BLaER1 treated with 17β-estradiol and CSF1 and Interleukin-3, amounts not matched to agents 10 nM and 100 nM (cell line): ENCODE results near the gene MMP15.
"Not testable (repeated sequence)": the region's sequence is repeated elsewhere in the genome, so short reads cannot be mapped to it uniquely, and the experiment has no call there.

Source experiments
- H3K27ac ChIP-seq, 11 experiments: shearing (Covaris generic); formaldehyde crosslinking; 2 replicates each; pipeline ENCODE4 v1.8.1; 2022
- H3K27me3 ChIP-seq, 11 experiments: shearing (Covaris generic); formaldehyde crosslinking; 2 replicates each; pipeline ENCODE4 v1.8.1; 2022
- H3K36me3 ChIP-seq, 11 experiments: shearing (Covaris generic); formaldehyde crosslinking; 2 replicates each; pipeline ENCODE4 v1.8.1; 2022
- H3K4me1 ChIP-seq, 10 experiments: shearing (Covaris generic); formaldehyde crosslinking; 2 replicates each; pipeline ENCODE4 v1.8.1; 2022
- H3K4me2 ChIP-seq, 11 experiments: shearing (Covaris generic); formaldehyde crosslinking; 2 replicates each; pipeline ENCODE4 v1.8.1; 2022
- H3K4me3 ChIP-seq, 10 experiments: shearing (Covaris generic); formaldehyde crosslinking; 2 replicates each; pipeline ENCODE4 v1.8.1; 2022
- H3K9ac ChIP-seq, 11 experiments: shearing (Covaris generic); formaldehyde crosslinking; 2 replicates each; pipeline ENCODE4 v1.8.1; 2022
- H3K9me3 ChIP-seq, 11 experiments: shearing (Covaris generic); formaldehyde crosslinking; replicated peaks in 1 of 11; 2 replicates each; pipeline ENCODE4 v1.8.1; 2022
- H4K20me1 ChIP-seq, 11 experiments: shearing (Covaris generic); formaldehyde crosslinking; 2 replicates each; pipeline ENCODE4 v1.8.1; 2022
- Cebpa-rat ChIP-seq, 11 experiments: shearing (Covaris generic); IDR thresholded peaks; 2 replicates each; pipeline ENCODE4 v1.8.1; 2022

MMP15 gene

GRCh38 chr16:58025351-58026138 is at the start of gene MMP15:
MMP15 (plus strand) TSS chr16:58025754; CDS start chr16:58026351, 597 bp downstream.
- no peak for TF ChIP-seq Cebpa-rat (IDR thresholded peaks at IDR 0.05)
- Histone ChIP-seq H4K20me1 (peaks cover 5 to 82% (median 46%) of the 10 kb centered on the region in 11 experiments; a peak in 21 of 22 replicates), H3K4me3 (peak within 1 kb of the TSS; percentile 62 to 72 (median 67)), H3K4me2 (peak within 1 kb of the TSS; percentile 88 to 100 (median 98)), H3K9me3 (no peaks in the 10 kb centered on the region), H3K27ac (no peak within 1 kb of the TSS), H3K27me3 (peaks cover 48 to 75% (median 64%) of the 10 kb centered on the region in 11 experiments), H3K4me1 (peaks cover 34 to 58% (median 43%) of the 10 kb centered on the region in 10 experiments), H3K9ac (peak within 1 kb of the TSS; percentile 43 to 73 (median 67)), H3K36me3 (peaks cover 0 to 16% (median 0%) of the 10 kb centered on the region in 11 experiments; a peak in 6 of 22 replicates)

- Histone ChIP-seq H3K4me1 (peaks cover 0 to 11% (median 7%) of the 10 kb centered on the region in 10 experiments; a peak in 10 of 20 replicates), H3K36me3 (no peaks in the 10 kb centered on the region), H3K9me3 (no peaks in the 10 kb centered on the region), H3K27me3 (no peaks in the 10 kb centered on the region), H4K20me1 (no peaks in the 10 kb centered on the region; a peak in 1 of 22 replicates), H3K4me3 (no peak overlapping the region), H3K9ac (no peak overlapping the region), H3K4me2 (no peak overlapping the region), H3K27ac (no peak overlapping the region)
- no peak for TF ChIP-seq Cebpa-rat (IDR thresholded peaks at IDR 0.05)
These were observed 49.2 kb upstream of the MMP15 start for GRCh38 chr16:57976331-57976796.

- Histone ChIP-seq H3K4me1 (peaks cover 0 to 4% (median 2%) of the 10 kb centered on the region in 10 experiments; a peak in 9 of 20 replicates), H3K27me3 (no peaks in the 10 kb centered on the region), H3K9me3 (no peaks in the 10 kb centered on the region), H3K4me2 (no peak overlapping the region), H4K20me1 (no peaks in the 10 kb centered on the region), H3K36me3 (no peaks in the 10 kb centered on the region), H3K27ac (no peak overlapping the region), H3K4me3 (no peak overlapping the region), H3K9ac (no peak overlapping the region)
- no peak for TF ChIP-seq Cebpa-rat (IDR thresholded peaks at IDR 0.05)
These were observed 48.0 kb upstream of the MMP15 start for GRCh38 chr16:57977418-57978069.

GRCh38 chr16:57978070-57978465 is 47.5 kb upstream of the MMP15 start:
- H3K4me3 ChIP-seq: not testable (repeated sequence)

GRCh38 chr16:57979006-57979585 is 46.5 kb upstream of the MMP15 start:
- no peaks in the 10 kb centered on the region for H3K27me3 ChIP-seq
- no peak overlapping the region for H3K4me3 ChIP-seq
- no peaks in the 10 kb centered on the region for H3K9me3 ChIP-seq
- peaks cover 0 to under 1% (median under 1%) of the 10 kb centered on the region in 10 experiments; a peak in 5 of 20 replicates for H3K4me1 ChIP-seq
- H3K9ac ChIP-seq: no peak overlapping the region
- no peak overlapping the region for H3K4me2 ChIP-seq
- no peak overlapping the region for H3K27ac ChIP-seq
- TF ChIP-seq Cebpa-rat (IDR thresholded peaks at IDR 0.05): no peak
- no peaks in the 10 kb centered on the region for H4K20me1 ChIP-seq
- H3K36me3 ChIP-seq: no peaks in the 10 kb centered on the region

More at GRCh38 chr16:57978070-57978465, 47.5 kb upstream of the MMP15 start:
- H3K9me3 ChIP-seq, H3K27me3 ChIP-seq, H3K4me1 ChIP-seq, H3K9ac ChIP-seq, H3K36me3 ChIP-seq, H3K27ac ChIP-seq, H4K20me1 ChIP-seq, H3K4me2 ChIP-seq: not testable (repeated sequence)

GRCh38 chr16:57981636-57982035 is 43.9 kb upstream of the MMP15 start:
- H4K20me1 ChIP-seq: no peaks in the 10 kb centered on the region
- H3K36me3 ChIP-seq: no peaks in the 10 kb centered on the region
- H3K4me2 ChIP-seq: no peak overlapping the region
- H3K4me3 ChIP-seq: no peak overlapping the region
- H3K27ac ChIP-seq: no peak overlapping the region
- TF ChIP-seq Cebpa-rat (IDR thresholded peaks at IDR 0.05): no peak
- H3K9me3 ChIP-seq: no peaks in the 10 kb centered on the region
- no peak overlapping the region for H3K9ac ChIP-seq
- H3K4me1 ChIP-seq: peaks cover 5 to 13% (median 7%) of the 10 kb centered on the region in 10 experiments; a peak in 17 of 20 replicates
- H3K27me3 ChIP-seq: no peaks in the 10 kb centered on the region

- H3K9me3 ChIP-seq: no peaks in the 10 kb centered on the region
- H3K27ac ChIP-seq: no peak overlapping the region
- peaks cover 5 to 13% (median 7%) of the 10 kb centered on the region in 10 experiments; a peak in 17 of 20 replicates for H3K4me1 ChIP-seq
- no peaks in the 10 kb centered on the region for H3K36me3 ChIP-seq
- no peak for TF ChIP-seq Cebpa-rat (IDR thresholded peaks at IDR 0.05)
- H4K20me1 ChIP-seq: no peaks in the 10 kb centered on the region
- no peaks in the 10 kb centered on the region for H3K27me3 ChIP-seq
- H3K9ac ChIP-seq: no peak overlapping the region
- no peak overlapping the region for H3K4me2 ChIP-seq
- H3K4me3 ChIP-seq: no peak overlapping the region
These were observed 43.2 kb upstream of the MMP15 start for GRCh38 chr16:57982385-57982784.

GRCh38 chr16:57984443-57985203 is 40.9 kb upstream of the MMP15 start:
- Histone ChIP-seq H3K27ac (no peak overlapping the region; a peak in 1 of 22 replicates), H4K20me1 (no peaks in the 10 kb centered on the region), H3K9me3 (no peaks in the 10 kb centered on the region), H3K9ac (peak overlapping the region; percentile 40 to 68 (median 53); a peak in 17 of 22 replicates), H3K27me3 (no peaks in the 10 kb centered on the region), H3K4me1 (peaks cover 5 to 13% (median 7%) of the 10 kb centered on the region in 10 experiments; a peak in 17 of 20 replicates), H3K36me3 (no peaks in the 10 kb centered on the region), H3K4me2 (peak overlapping the region; percentile 75 to 93 (median 81)), H3K4me3 (peak overlapping the region; percentile 47 to 69 (median 58))
- TF ChIP-seq Cebpa-rat (IDR thresholded peaks at IDR 0.05): no peak
